Measurements from ENCODE around the gene DLK2.

DNA sequence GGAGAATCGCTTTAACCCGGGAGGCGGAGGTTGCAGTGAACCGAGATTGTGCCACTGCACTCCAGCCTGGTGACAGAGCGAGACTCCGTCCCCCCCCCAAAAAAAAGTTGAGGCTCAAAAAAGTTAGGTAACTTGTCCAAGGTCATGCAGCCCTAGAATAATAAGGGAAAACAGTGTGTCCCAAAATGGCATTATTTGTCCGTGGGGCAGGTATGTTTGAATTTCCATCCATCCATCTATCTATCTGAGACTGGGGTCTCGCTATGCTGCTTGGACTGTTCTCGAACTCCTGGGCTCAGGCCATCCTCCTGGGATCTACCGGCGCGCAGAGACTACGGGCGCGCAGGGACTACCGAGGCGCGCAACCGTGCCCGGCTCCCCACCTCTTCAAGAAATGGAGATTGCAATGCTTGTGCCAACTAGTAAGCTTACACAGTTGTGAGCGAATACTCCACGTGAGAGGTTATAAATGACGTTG is 28.4 kb downstream of the DLK2 start:
- TF ChIP-seq EZH2 (IDR thresholded peaks at IDR 0.05; ENCODE audit: borderline replicate concordance, low read depth, low read length, severe bottlenecking), result no peak
- no peak for TF ChIP-seq CTCF (IDR thresholded peaks at IDR 0.05; ENCODE audit: extremely low read depth in 1 of 2, insufficient read depth in 1 of 2, low read depth in 1 of 2, low read length in 2 of 2)
- no peak for TF ChIP-seq POLR2A (IDR thresholded peaks at IDR 0.05; ENCODE audit: low read depth, low read length)
- no peak for TF ChIP-seq POLR2AphosphoS5 (IDR thresholded peaks at IDR 0.05; ENCODE audit: insufficient read depth, low read depth, low read length)
